ENCODE measurements around the gene ATXN1.

DNA sequence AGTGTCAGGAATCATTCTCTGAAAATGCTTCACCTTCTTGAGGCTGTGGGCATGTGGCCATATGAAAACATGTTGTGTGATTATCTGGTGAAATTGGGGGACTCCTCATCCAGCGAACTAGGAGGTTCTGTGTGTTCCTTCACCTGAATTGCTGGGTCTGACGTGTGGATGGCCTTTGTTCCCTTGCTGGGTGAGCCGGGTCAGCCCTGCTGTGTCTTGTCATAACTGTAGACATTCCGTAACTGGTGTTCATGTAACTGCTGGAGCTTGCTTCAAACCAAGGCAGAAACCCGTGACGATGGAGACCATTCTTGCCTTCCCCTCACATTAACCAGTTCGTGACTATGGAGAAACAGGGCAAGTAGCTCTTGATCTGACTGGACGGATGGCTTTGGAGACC is 399.4 kb downstream of the ATXN1 start:
- no peak for TF ChIP-seq CTCF (IDR thresholded peaks at IDR 0.05; ENCODE audit: insufficient read depth, low read length, poor library complexity, severe bottlenecking)
- no peak for TF ChIP-seq EZH2phosphoT487 (conservative IDR thresholded peaks at IDR 0.05; ENCODE audit: low read length)
